ENCODE measurements around the gene FYN. TPM values are rescaled to one million over a fixed set of nuclear protein-coding genes. Genes with fewer than 3 reads are reported as not detected.

The FYN gene
- total RNA-seq, 2 donors from 2014 or later, result 13.7 to 103 TPM

GRCh38 chr6:111793711-111794111 lies 79.5 kb downstream of the FYN start:
- Histone ChIP-seq H3K9me3 (no peaks in the 10 kb centered on the region), H3K4me3 (no peak overlapping the region), H3K27me3 (replicated peaks; ENCODE audit: insufficient read depth) (no peaks in the 10 kb centered on the region), H3K36me3 (no peaks in the 10 kb centered on the region), H3K27ac (no peak overlapping the region), H3K4me1 (replicated peaks) (no peaks in the 10 kb centered on the region)
- intact Hi-C loops (cut with DNase I), result no loop called here
- TF ChIP-seq POLR2AphosphoS5 (IDR thresholded peaks at IDR 0.05) (no peak), CTCF (IDR thresholded peaks at IDR 0.05) (no peak), POLR2A (IDR thresholded peaks at IDR 0.05) (no peak)
- 87% methylated on average over 8 of the region's 8 CpGs for WGBS
- DNase-seq (ENCODE audit: low spot score), result no peak

DNA sequence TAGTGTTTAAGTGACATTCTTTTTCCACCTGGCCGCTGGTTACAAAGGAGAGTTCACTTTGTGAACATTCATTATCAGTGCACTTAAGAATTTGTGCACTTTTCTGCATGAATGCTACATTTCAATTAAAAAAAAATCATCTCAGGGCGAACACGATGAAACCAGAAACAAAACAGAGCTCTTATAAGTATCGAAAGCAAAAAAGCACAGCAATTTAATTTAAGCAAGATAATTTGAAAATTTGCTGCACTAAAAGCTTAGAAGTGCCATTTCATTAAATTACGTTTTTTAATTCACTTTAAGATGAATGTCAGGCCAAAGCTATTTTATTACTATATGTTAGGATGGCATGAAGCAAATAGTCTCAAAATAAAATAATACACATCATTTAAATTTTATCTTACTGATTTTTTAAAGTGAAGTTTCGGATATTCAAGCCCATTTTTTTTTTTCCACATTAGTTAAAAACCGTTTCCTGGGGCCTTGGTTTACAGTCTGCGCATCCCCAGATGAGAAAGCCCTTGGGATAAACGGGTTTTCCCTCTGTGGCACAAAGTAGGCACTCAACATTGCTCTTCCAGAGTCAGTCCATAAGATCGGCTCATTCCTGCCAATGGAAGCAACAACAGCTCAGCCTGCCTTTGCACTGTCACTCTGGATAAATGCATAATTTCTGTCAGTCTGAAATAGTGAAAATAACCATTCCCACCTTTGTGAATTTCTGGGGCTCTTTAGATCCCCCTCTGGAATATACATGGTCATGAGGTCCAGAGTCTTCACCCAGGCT lies 80.1 kb downstream of the FYN start:
- 94% methylated on average over 10 of the region's 10 CpGs for WGBS
- intact Hi-C loops (cut with DNase I), result no loop called here
- H3K27me3 ChIP-seq (replicated peaks; ENCODE audit: insufficient read depth), result no peaks in the 10 kb centered on the region

GRCh38 chr6:111792241-111792640 lies 81.0 kb downstream of the FYN start:
- intact Hi-C loops (cut with DNase I), result no loop called here
- TF ChIP-seq POLR2AphosphoS5 (IDR thresholded peaks at IDR 0.05) (no peak), POLR2A (IDR thresholded peaks at IDR 0.05) (no peak), CTCF (IDR thresholded peaks at IDR 0.05) (no peak)
- no peak overlapping the region for H3K27ac ChIP-seq
- H3K4me1 ChIP-seq (replicated peaks), result no peaks in the 10 kb centered on the region
- 98% methylated on average over 2 of the region's 2 CpGs for WGBS
- no peaks in the 10 kb centered on the region for H3K9me3 ChIP-seq
- no peak overlapping the region for H3K4me3 ChIP-seq
- no peaks in the 10 kb centered on the region for H3K27me3 ChIP-seq (replicated peaks; ENCODE audit: insufficient read depth)
- DNase-seq (ENCODE audit: low spot score), result no peak
- no peaks in the 10 kb centered on the region for H3K36me3 ChIP-seq

More for the DNA sequence above, 80.1 kb downstream of the FYN start:
- Histone ChIP-seq H3K4me1 (replicated peaks) (no peaks in the 10 kb centered on the region), H3K9me3 (no peaks in the 10 kb centered on the region), H3K36me3 (no peaks in the 10 kb centered on the region), H3K4me3 (no peak overlapping the region), H3K27ac (no peak overlapping the region)
- TF ChIP-seq POLR2A (IDR thresholded peaks at IDR 0.05) (no peak), CTCF (IDR thresholded peaks at IDR 0.05) (no peak), POLR2AphosphoS5 (IDR thresholded peaks at IDR 0.05) (no peak)
- no peak for DNase-seq (ENCODE audit: low spot score)

- 71% methylated on average over 2 of the region's 2 CpGs for WGBS
- Histone ChIP-seq H3K4me3 (no peak overlapping the region), H3K4me1 (replicated peaks) (no peaks in the 10 kb centered on the region), H3K27me3 (replicated peaks; ENCODE audit: insufficient read depth) (no peaks in the 10 kb centered on the region), H3K27ac (no peak overlapping the region), H3K36me3 (no peaks in the 10 kb centered on the region), H3K9me3 (no peaks in the 10 kb centered on the region)
- TF ChIP-seq CTCF (IDR thresholded peaks at IDR 0.05), result no peak
- no peak for TF ChIP-seq POLR2A (IDR thresholded peaks at IDR 0.05)
- TF ChIP-seq POLR2AphosphoS5 (IDR thresholded peaks at IDR 0.05), result no peak
- intact Hi-C loops (cut with DNase I), result no loop called here
- no peak for DNase-seq (ENCODE audit: low spot score)
These were observed 81.8 kb downstream of the FYN start for GRCh38 chr6:111791415-111791814.

- Histone ChIP-seq H3K27me3 (replicated peaks; ENCODE audit: insufficient read depth) (no peaks in the 10 kb centered on the region), H3K36me3 (no peaks in the 10 kb centered on the region), H3K4me3 (no peak overlapping the region), H3K4me1 (replicated peaks) (no peaks in the 10 kb centered on the region), H3K9me3 (no peaks in the 10 kb centered on the region), H3K27ac (no peak overlapping the region)
- intact Hi-C loops (cut with DNase I), result no loop called here
- 91% methylated on average over 4 of the region's 4 CpGs for WGBS
- DNase-seq (ENCODE audit: low spot score), result no peak
- TF ChIP-seq POLR2A (IDR thresholded peaks at IDR 0.05) (no peak), POLR2AphosphoS5 (IDR thresholded peaks at IDR 0.05) (no peak), CTCF (IDR thresholded peaks at IDR 0.05) (no peak)
These were observed 83.7 kb downstream of the FYN start for GRCh38 chr6:111789598-111789997.
